Activated T-cell treated with anti-CD3 and anti-CD28 coated beads for 1 hour (primary cell): ENCODE data around the gene VAV3.
"Not testable (repeated sequence)": the region's sequence is repeated elsewhere in the genome, so short reads cannot be mapped to it uniquely, and the experiment has no call there.

Experiments used
- DNase-seq: peaks from one replicate; pipeline ENCODE4 v3.0.0-alpha.2; 2020; ENCODE audit warnings: low read depth

The VAV3 gene

GRCh38 chr1:107733401-107733800 is 231.6 kb downstream of the VAV3 start:
- DNase-seq, result not testable (repeated sequence)

GRCh38 chr1:107727866-107728265 is 237.1 kb downstream of the VAV3 start:
- no peak for DNase-seq

GRCh38 chr1:107726860-107727259 is 238.1 kb downstream of the VAV3 start:
- no peak for DNase-seq

- DNase-seq, result no peak
These were observed 240.3 kb downstream of the VAV3 start for GRCh38 chr1:107724648-107725047.

GRCh38 chr1:107720210-107720609 is 244.8 kb downstream of the VAV3 start:
- DNase-seq, result not testable (repeated sequence)

- DNase-seq, result no peak
These were observed 255.0 kb downstream of the VAV3 start for GRCh38 chr1:107710005-107710404.

- DNase-seq, result no peak
These were observed 257.9 kb downstream of the VAV3 start for GRCh38 chr1:107707111-107707510.

- DNase-seq, result no peak
These were observed 258.8 kb downstream of the VAV3 start for GRCh38 chr1:107706182-107706581.

GRCh38 chr1:107704911-107705310 is 260.1 kb downstream of the VAV3 start:
- DNase-seq, result no peak

- no peak for DNase-seq
These were observed 261.9 kb downstream of the VAV3 start for GRCh38 chr1:107702946-107703571.

- DNase-seq, result not testable (repeated sequence)
These were observed 264.3 kb downstream of the VAV3 start for GRCh38 chr1:107700651-107701050.

GRCh38 chr1:107698161-107698560 is 266.8 kb downstream of the VAV3 start:
- no peak for DNase-seq

GRCh38 chr1:107695341-107695740 is 269.6 kb downstream of the VAV3 start:
- DNase-seq, result no peak

- no peak for DNase-seq
These were observed 272.2 kb downstream of the VAV3 start for GRCh38 chr1:107692580-107693345.

GRCh38 chr1:107691540-107691939 is 273.4 kb downstream of the VAV3 start:
- no peak for DNase-seq

GRCh38 chr1:107690491-107690890 is 274.5 kb downstream of the VAV3 start:
- no peak for DNase-seq

GRCh38 chr1:107689733-107690132 is 275.2 kb downstream of the VAV3 start:
- DNase-seq, result no peak

- no peak for DNase-seq
These were observed 275.8 kb downstream of the VAV3 start for GRCh38 chr1:107689159-107689558.

- no peak for DNase-seq
These were observed 276.9 kb downstream of the VAV3 start for GRCh38 chr1:107687849-107688753.

- no peak for DNase-seq
These were observed 281.3 kb downstream of the VAV3 start for GRCh38 chr1:107683683-107684082.

- no peak for DNase-seq
These were observed 281.8 kb downstream of the VAV3 start for GRCh38 chr1:107683191-107683657.

- no peak for DNase-seq
These were observed 282.5 kb downstream of the VAV3 start for GRCh38 chr1:107682467-107682866.
